Thyroid gland (tissue), 4 donors: ENCODE data around the gene PKP3. TPM values are rescaled to one million over a fixed set of nuclear protein-coding genes. Genes with fewer than 3 reads are reported as not detected.

Experiments
- DNase-seq, 2 donors: peaks; one replicate each; pipeline ENCODE4 v3.0.0-alpha.2; 2019
- H3K27ac ChIP-seq, 3 donors: fragments of 200-600 bp; sonication (generic); 1 replicate in 2 of 3; 2 replicates in 1 of 3; pipeline ENCODE4 v1.5.1; 2016 to 2019; ENCODE audit warnings: mild to moderate bottlenecking in 1 of 3, moderate library complexity in 1 of 3
- H3K27me3 ChIP-seq: fragments of 200-600 bp; sonication (generic); one replicate; pipeline ENCODE4 v1.5.1; 2019
- H3K36me3 ChIP-seq, 2 donors: fragments of 200-600 bp; sonication (generic); one replicate each; pipeline ENCODE4 v1.5.1; 2016 to 2019
- H3K4me1 ChIP-seq, 2 donors: fragments of 200-600 bp; sonication (generic); one replicate each; pipeline ENCODE4 v1.5.1; 2017 to 2019
- H3K4me3 ChIP-seq, 3 donors: fragments of 200-600 bp; sonication (generic); replicated peaks in 1 of 3; 1 replicate in 2 of 3; 2 replicates in 1 of 3; pipeline ENCODE4 v1.5.1; 2016; ENCODE audit warnings: mild to moderate bottlenecking in 1 of 3
- H3K9me3 ChIP-seq: fragments of 200-600 bp; sonication (generic); one replicate; pipeline ENCODE4 v1.5.1; 2017
- POLR2A ChIP-seq, 2 donors: fragments of 450-650 bp; IDR thresholded peaks; one replicate each; pipeline ENCODE4 v1.6.1; 2017; ENCODE audit warnings: antibody characterized with exemption in 2 of 2, mild to moderate bottlenecking in 2 of 2, moderate library complexity in 1 of 2
- WGBS, 2 donors: methylation state at CpG; one replicate each; pipeline ENCODE4 v1.1.5; 2017; 5-methylcytosine and 5-hydroxymethylcytosine counted together
- intact Hi-C: fragments of 100-400 bp; cut with DNase I; formaldehyde crosslinking; loops from one replicate; pipeline ENCODE4 v1.15.1; 2023
- small RNA-seq: library from RNA; depleted of rRNA; stranded (forward); fragments of <200 nt; gene quantifications from one replicate; pipeline ENCODE3, GENCODE V24; 2016
- total RNA-seq, 4 donors: library from RNA; depleted of rRNA; stranded (reverse); fragments of >200 nt; gene quantifications; one replicate each; pipeline ENCODE4 v1.2.3, GENCODE V29; 2016
- TF ChIP-seq, protein P1 (sequence below), 6 experiments: fragments of 200-600 bp in 3 of 6; fragments of 450-650 bp in 3 of 6; sonication (generic) in 3 of 6; IDR thresholded peaks; one replicate each; pipeline ENCODE4 v1.5.1; 2016 to 2019; ENCODE audit warnings: antibody characterized with exemption in 6 of 6, mild to moderate bottlenecking in 2 of 6, inconsistent platforms in 1 of 6, moderate library complexity in 1 of 6

Gene PKP3
- total RNA-seq, 4 donors from 2014 or later, result 30.4 to 58.4 (median 46.9) TPM

DNA sequence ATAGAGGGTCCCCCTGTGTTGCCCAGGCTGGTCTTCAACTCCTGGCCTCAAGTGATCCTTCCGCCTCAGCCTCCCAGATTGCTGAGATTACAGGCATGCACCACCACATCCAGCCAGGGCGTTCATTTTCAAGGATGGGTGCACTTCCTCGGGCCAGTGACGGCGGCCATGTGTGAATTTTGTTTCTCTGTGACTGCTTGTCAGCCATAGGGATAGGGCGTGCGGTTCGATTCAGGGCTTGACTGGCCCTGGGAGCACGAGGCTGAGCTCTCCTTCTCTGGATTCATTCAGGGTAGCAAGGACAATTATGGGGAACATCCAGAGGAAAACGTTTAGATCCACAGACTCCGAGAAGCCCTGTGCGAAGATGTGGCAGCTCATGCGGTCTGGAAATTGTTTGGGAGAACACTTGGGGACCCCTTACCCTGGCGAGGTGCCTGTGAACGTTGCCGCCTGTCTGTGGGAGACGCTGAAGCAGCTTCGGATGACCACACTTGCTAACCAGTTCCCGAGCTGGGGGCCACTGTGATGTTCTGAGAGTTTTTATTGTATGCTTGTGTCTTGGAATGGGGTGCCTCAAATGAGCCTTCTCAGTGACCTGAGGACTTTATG, 59.0 kb downstream of the PKP3 start:
- WGBS, 2 donors, result 91 to 93% methylated on average over 16 to 19 of the region's 19 CpGs
- intact Hi-C loops, result loop anchor here (5.0 to 10.0 kb wide), 2 partner anchors 49 to 248 kb away; partner anchors contain the start of genes BET1L and RIC8A

DNA sequence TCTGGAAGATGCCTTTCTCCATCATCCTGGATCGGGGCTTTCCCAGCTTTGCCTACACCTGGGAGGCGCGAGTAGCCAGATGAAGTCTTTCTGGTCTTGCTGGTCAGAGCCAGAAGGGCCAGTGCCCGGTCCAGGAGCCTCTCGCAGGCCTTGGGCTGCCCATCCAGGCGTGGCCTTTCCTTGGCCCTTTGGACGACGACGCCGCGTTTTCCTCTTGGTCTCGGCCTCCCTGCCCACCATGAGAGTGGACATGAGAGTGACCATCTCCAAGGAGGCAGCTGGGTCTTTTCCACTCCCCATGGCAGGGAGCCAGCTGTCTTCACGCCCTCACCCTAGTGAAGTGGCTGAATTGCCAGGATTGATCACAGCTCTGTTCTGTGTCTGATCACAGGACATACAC, 59.6 kb downstream of the PKP3 start:
- WGBS, 2 donors, result 90 to 95% methylated on average over 2 to 10 of the region's 13 CpGs
- intact Hi-C loops, result loop anchor here (5.0 to 10.0 kb wide), 2 partner anchors 49 to 249 kb away; partner anchors contain the start of genes BET1L and RIC8A
- DNase-seq, result no peak
- TF ChIP-seq POLR2A (IDR thresholded peaks at IDR 0.05), result no peak
- TF ChIP-seq, protein P1, sequence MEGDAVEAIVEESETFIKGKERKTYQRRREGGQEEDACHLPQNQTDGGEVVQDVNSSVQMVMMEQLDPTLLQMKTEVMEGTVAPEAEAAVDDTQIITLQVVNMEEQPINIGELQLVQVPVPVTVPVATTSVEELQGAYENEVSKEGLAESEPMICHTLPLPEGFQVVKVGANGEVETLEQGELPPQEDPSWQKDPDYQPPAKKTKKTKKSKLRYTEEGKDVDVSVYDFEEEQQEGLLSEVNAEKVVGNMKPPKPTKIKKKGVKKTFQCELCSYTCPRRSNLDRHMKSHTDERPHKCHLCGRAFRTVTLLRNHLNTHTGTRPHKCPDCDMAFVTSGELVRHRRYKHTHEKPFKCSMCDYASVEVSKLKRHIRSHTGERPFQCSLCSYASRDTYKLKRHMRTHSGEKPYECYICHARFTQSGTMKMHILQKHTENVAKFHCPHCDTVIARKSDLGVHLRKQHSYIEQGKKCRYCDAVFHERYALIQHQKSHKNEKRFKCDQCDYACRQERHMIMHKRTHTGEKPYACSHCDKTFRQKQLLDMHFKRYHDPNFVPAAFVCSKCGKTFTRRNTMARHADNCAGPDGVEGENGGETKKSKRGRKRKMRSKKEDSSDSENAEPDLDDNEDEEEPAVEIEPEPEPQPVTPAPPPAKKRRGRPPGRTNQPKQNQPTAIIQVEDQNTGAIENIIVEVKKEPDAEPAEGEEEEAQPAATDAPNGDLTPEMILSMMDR (IDR thresholded peaks at IDR 0.05), result no peak
- Histone ChIP-seq H3K4me3 (no peak overlapping the region), H3K4me1 (peaks cover 19 to 20% of the 10 kb centered on the region in 2 donors), H3K27me3 (no peaks in the 10 kb centered on the region), H3K36me3 (no peaks in the 10 kb centered on the region), H3K9me3 (no peaks in the 10 kb centered on the region), H3K27ac (no peak overlapping the region)

More for the DNA sequence above, 59.0 kb downstream of the PKP3 start:
- no peaks in the 10 kb centered on the region for H3K36me3 ChIP-seq
- no peak for DNase-seq
- H3K27me3 ChIP-seq, result no peaks in the 10 kb centered on the region
- peaks cover 21 to 22% of the 10 kb centered on the region in 2 donors for H3K4me1 ChIP-seq
- H3K27ac ChIP-seq, result no peak overlapping the region
- no peak overlapping the region for H3K4me3 ChIP-seq
- H3K9me3 ChIP-seq, result no peaks in the 10 kb centered on the region
- TF ChIP-seq POLR2A (IDR thresholded peaks at IDR 0.05), result no peak

DNA sequence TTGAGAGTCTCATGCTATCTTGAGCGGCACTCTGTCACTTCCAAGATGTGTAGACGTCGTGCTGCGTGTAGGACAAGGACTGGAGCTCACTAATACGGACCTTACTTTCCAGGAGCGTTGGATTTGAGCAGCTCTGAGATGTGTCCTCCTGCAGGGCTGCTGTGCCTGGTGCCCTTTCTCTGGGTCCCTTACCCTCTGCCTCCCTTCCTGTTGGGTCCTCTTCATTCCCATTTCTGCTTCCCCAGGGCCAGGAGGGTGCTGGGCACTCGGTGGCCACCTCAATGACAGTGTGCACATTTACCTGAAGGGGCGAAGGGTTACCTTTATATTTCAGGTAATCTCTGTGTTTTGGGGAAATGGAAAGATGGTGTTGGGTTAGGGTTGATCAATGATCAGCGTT, 60.0 kb downstream of the PKP3 start:
- H3K36me3 ChIP-seq, result no peaks in the 10 kb centered on the region
- no peak overlapping the region for H3K27ac ChIP-seq
- no peaks in the 10 kb centered on the region for H3K27me3 ChIP-seq
- peaks cover 15 to 16% of the 10 kb centered on the region in 2 donors for H3K4me1 ChIP-seq
- 89 to 96% methylated on average over 9 of the region's 9 CpGs for WGBS, 2 donors
- intact Hi-C loops, result loop anchor here (5.0 to 10.0 kb wide), 2 partner anchors 48 to 249 kb away; partner anchors contain the start of genes BET1L and RIC8A
- TF ChIP-seq POLR2A (IDR thresholded peaks at IDR 0.05), result no peak
- TF ChIP-seq, protein P1 (IDR thresholded peaks at IDR 0.05), result no peak
- H3K4me3 ChIP-seq, result no peak overlapping the region
- H3K9me3 ChIP-seq, result no peaks in the 10 kb centered on the region
- no peak for DNase-seq

Small RNAs within 50 kb of the gene (small RNA-seq; reads per million reads assigned to genes)
- gene RN7SL838P, result not detected

Other genes starting within 250 kb of the PKP3 start
- gene SCGB1C1, start 201.1 kb upstream of the PKP3 start, total RNA-seq, result not detected
- gene BET1L, start 186.8 kb upstream of the PKP3 start, total RNA-seq, result 10 to 100 TPM; 22.2 to 39.5 (median 33.8) TPM
- 100 to 1,000 TPM in 2 of 4 donors, 10 to 100 TPM in 2; 65.8 to 128 (median 99.8) TPM for gene RIC8A, start 186.5 kb upstream of the PKP3 start, total RNA-seq
- gene SIRT3, start 157.9 kb upstream of the PKP3 start, total RNA-seq, result 10 to 100 TPM; 14.3 to 21.2 (median 17.0) TPM
- gene PSMD13, start 157.2 kb upstream of the PKP3 start, total RNA-seq, result 100 to 1,000 TPM in 1 of 4 donors, 10 to 100 TPM in 3; 64.7 to 111 (median 77.7) TPM
- gene NLRP6, start 115.8 kb upstream of the PKP3 start, total RNA-seq, result under 1 TPM; 0.13 to 0.73 (median 0.28) TPM
- gene PGGHG, start 105.1 kb upstream of the PKP3 start, total RNA-seq, result 10 to 100 TPM; 21.8 to 43.3 (median 32.7) TPM
- gene IFITM5, start 94.7 kb upstream of the PKP3 start, total RNA-seq, result not detected
- 100 to 1,000 TPM in 1 of 4 donors, 10 to 100 TPM in 3; 83.2 to 318 (median 92.9) TPM for gene IFITM2, start 86.4 kb upstream of the PKP3 start, total RNA-seq
- gene IFITM1, start 80.2 kb upstream of the PKP3 start, total RNA-seq, result 100 to 1,000 TPM in 3 of 4 donors, 10 to 100 TPM in 1; 94.3 to 163 (median 103) TPM
- gene IFITM3, start 73.3 kb upstream of the PKP3 start, total RNA-seq, result 100 to 1,000 TPM; 140 to 300 (median 178) TPM
- gene B4GALNT4, start 24.7 kb upstream of the PKP3 start, total RNA-seq, result 1 to 10 TPM in 1 of 4 donors, under 1 TPM in 1, not detected in 2; 0.98 to 1.2 TPM
- gene SIGIRR, start 20.8 kb downstream of the PKP3 start, total RNA-seq, result 10 to 100 TPM; 46.0 to 69.6 (median 47.8) TPM
- 1 to 10 TPM; 3.7 to 6.4 (median 4.7) TPM for gene ANO9, start 47.8 kb downstream of the PKP3 start, total RNA-seq
- gene PTDSS2, start 56.1 kb downstream of the PKP3 start, total RNA-seq, result 10 to 100 TPM; 40.8 to 69.9 (median 41.7) TPM
- 100 to 1,000 TPM; 191 to 259 (median 231) TPM for gene RNH1, start 113.0 kb downstream of the PKP3 start, total RNA-seq
- gene HRAS, start 141.4 kb downstream of the PKP3 start, total RNA-seq, result 10 to 100 TPM; 16.9 to 41.3 (median 29.9) TPM
- 1 to 10 TPM; 1.7 to 2.6 (median 2.3) TPM for gene LRRC56, start 143.3 kb downstream of the PKP3 start, total RNA-seq
- gene LMNTD2, start 166.5 kb downstream of the PKP3 start, total RNA-seq, result 1 to 10 TPM; 4.2 to 8.8 (median 6.6) TPM
- gene RASSF7, start 166.8 kb downstream of the PKP3 start, total RNA-seq, result 10 to 100 TPM; 18.6 to 60.0 (median 24.8) TPM
- 10 to 100 TPM; 18.3 to 31.0 (median 19.3) TPM for gene PHRF1, start 182.3 kb downstream of the PKP3 start, total RNA-seq
- 10 to 100 TPM; 15.4 to 42.4 (median 29.1) TPM for gene IRF7, start 221.7 kb downstream of the PKP3 start, total RNA-seq
- gene CDHR5, start 230.7 kb downstream of the PKP3 start, total RNA-seq, result not detected
- not detected for gene SCT, start 233.0 kb downstream of the PKP3 start, total RNA-seq
- gene DRD4, start 243.1 kb downstream of the PKP3 start, total RNA-seq, result under 1 TPM in 2 of 4 donors, not detected in 2; 0.88 to 0.89 TPM